DOHH2 (cell line): ENCODE results near the gene MS4A10.

Experiments
- H3F3A ChIP-seq: fragments of 200-600 bp; sonication (generic), shearing (Covaris generic); 2 replicates; pipeline ENCODE4 v1.6.0; 2016; ENCODE audit warnings: antibody characterized with exemption, mild to moderate bottlenecking; ENCODE audit not compliant: control insufficient read depth, insufficient read depth
- H3K27ac ChIP-seq: fragments of 200-600 bp; sonication (generic); 2 replicates; pipeline ENCODE4 v1.5.1; 2014; ENCODE audit warnings: low read depth, mild to moderate bottlenecking, low read length, moderate library complexity
- H3K27me3 ChIP-seq: fragments of 200-600 bp; sonication (generic); 2 replicates; pipeline ENCODE4 v1.6.1; 2014; ENCODE audit warnings: mild to moderate bottlenecking, low read length, mixed read lengths; ENCODE audit not compliant: control insufficient read depth
- H3K36me3 ChIP-seq: fragments of 200-600 bp; sonication (generic); 2 replicates; pipeline ENCODE4 v1.6.1; 2014; ENCODE audit warnings: mild to moderate bottlenecking, low read length, moderate library complexity, mixed read lengths; ENCODE audit not compliant: control insufficient read depth
- H3K4me1 ChIP-seq: fragments of 200-600 bp; sonication (generic); 2 replicates; pipeline ENCODE4 v1.6.1; 2014; ENCODE audit warnings: mild to moderate bottlenecking, low read length, mixed read lengths; ENCODE audit not compliant: control insufficient read depth
- H3K4me2 ChIP-seq: fragments of 200-600 bp; sonication (generic); 2 replicates; pipeline ENCODE4 v1.6.0; 2014; ENCODE audit warnings: mild to moderate bottlenecking, low read length, moderate library complexity
- H3K4me3 ChIP-seq: fragments of 200-600 bp; sonication (generic); 2 replicates; pipeline ENCODE4 v1.5.1; 2014; ENCODE audit warnings: mild to moderate bottlenecking, low read length, mixed read lengths
- H3K79me2 ChIP-seq: fragments of 200-600 bp; sonication (generic); 2 replicates; pipeline ENCODE4 v1.6.1; 2014; ENCODE audit warnings: mild to moderate bottlenecking, low read length, mixed read lengths; ENCODE audit not compliant: control insufficient read depth
- H3K9me2 ChIP-seq: fragments of 200-600 bp; sonication (generic); replicated peaks from 2 replicates; pipeline ENCODE4 v1.6.1; 2014; ENCODE audit warnings: mild to moderate bottlenecking, low read length, mixed read lengths; ENCODE audit not compliant: control insufficient read depth
- H3K9me3 ChIP-seq: fragments of 200-600 bp; sonication (generic); 2 replicates; pipeline ENCODE4 v1.6.1; 2014; ENCODE audit warnings: antibody characterized with exemption, low read length, mixed read lengths; ENCODE audit not compliant: control insufficient read depth, insufficient read depth
- H4K20me1 ChIP-seq: fragments of 200-600 bp; sonication (generic); 2 replicates; pipeline ENCODE4 v1.6.0; 2014; ENCODE audit warnings: low read depth, mild to moderate bottlenecking, antibody characterized with exemption, low read length, moderate library complexity; ENCODE audit not compliant: control insufficient read depth, insufficient read depth
- CTCF ChIP-seq: fragments of 200-600 bp; sonication (generic); IDR thresholded peaks from one replicate; pipeline ENCODE4 v1.5.1; 2014; ENCODE audit warnings: antibody characterized with exemption, mild to moderate bottlenecking, low read depth, low read length; ENCODE audit not compliant: poor library complexity, severe bottlenecking
- EZH2phosphoT487 ChIP-seq: fragments of 200-600 bp; sonication (generic); IDR thresholded peaks from 2 replicates; pipeline ENCODE4 v1.6.1; 2017; ENCODE audit warnings: borderline replicate concordance, mild to moderate bottlenecking, antibody characterized with exemption, low read length, moderate library complexity, mixed read lengths

The MS4A10 gene

GRCh38 chr11:60750911-60751310 is 34.2 kb upstream of the MS4A10 start:
- Histone ChIP-seq H3K4me3 (no peak overlapping the region), H4K20me1 (no peaks in the 10 kb centered on the region)

GRCh38 chr11:60753309-60753708 is 31.8 kb upstream of the MS4A10 start:
- H3K79me2 ChIP-seq, result no peaks in the 10 kb centered on the region
- no peaks in the 10 kb centered on the region for H3K4me1 ChIP-seq
- H4K20me1 ChIP-seq, result no peaks in the 10 kb centered on the region
- no peaks in the 10 kb centered on the region for H3K9me2 ChIP-seq
- no peak overlapping the region for H3K4me2 ChIP-seq
- H3K4me3 ChIP-seq, result no peak overlapping the region
- TF ChIP-seq CTCF, result no peak
- no peak for TF ChIP-seq EZH2phosphoT487
- no peaks in the 10 kb centered on the region for H3K36me3 ChIP-seq
- no peak overlapping the region for H3K27ac ChIP-seq
- 0 out of 2 replicates have a peak, but pooled peaks cover 3% of the 10 kb centered on the region for H3K27me3 ChIP-seq
- no peaks in the 10 kb centered on the region for H3K9me3 ChIP-seq
- H3F3A ChIP-seq, result no peaks in the 10 kb centered on the region

More at GRCh38 chr11:60750911-60751310, 34.2 kb upstream of the MS4A10 start:
- no peaks in the 10 kb centered on the region for H3K79me2 ChIP-seq
- no peaks in the 10 kb centered on the region for H3K9me2 ChIP-seq
- no peak overlapping the region for H3K4me2 ChIP-seq
- no peaks in the 10 kb centered on the region for H3K4me1 ChIP-seq
- TF ChIP-seq EZH2phosphoT487 (no peak), CTCF (no peak)
- 0 out of 2 replicates have a peak, but pooled peaks cover 3% of the 10 kb centered on the region for H3K9me3 ChIP-seq
- H3K27me3 ChIP-seq, result 0 out of 2 replicates have a peak, but pooled peaks cover 3% of the 10 kb centered on the region
- no peak overlapping the region for H3K27ac ChIP-seq
- H3F3A ChIP-seq, result no peaks in the 10 kb centered on the region
- H3K36me3 ChIP-seq, result no peaks in the 10 kb centered on the region

- Histone ChIP-seq H3K4me1 (no peaks in the 10 kb centered on the region), H3K4me3 (no peak overlapping the region), H3K9me2 (no peaks in the 10 kb centered on the region), H4K20me1 (no peaks in the 10 kb centered on the region), H3K27me3 (peaks cover 6% of the 10 kb centered on the region; the same call in 1 of the 2 replicates), H3K9me3 (no peaks in the 10 kb centered on the region), H3K4me2 (no peak overlapping the region), H3K27ac (no peak overlapping the region), H3F3A (no peaks in the 10 kb centered on the region), H3K79me2 (no peaks in the 10 kb centered on the region), H3K36me3 (no peaks in the 10 kb centered on the region)
- TF ChIP-seq CTCF, result no peak
- no peak for TF ChIP-seq EZH2phosphoT487
These were observed 30.2 kb upstream of the MS4A10 start for GRCh38 chr11:60754887-60755286.
